Thyroid gland (tissue), 4 donors: ENCODE measurements around the gene ABLIM1. TPM values are rescaled to one million over a fixed set of nuclear protein-coding genes. Genes with fewer than 3 reads are reported as not detected.
A peak's percentile ranks its signal among the peaks of the same experiment; 100 is the strongest.

Experiments used
- DNase-seq, 2 donors: peaks; one replicate each; pipeline ENCODE4 v3.0.0-alpha.2; 2019
- H3K27ac ChIP-seq, 3 donors: fragments of 200-600 bp; sonication (generic); 1 replicate in 2 of 3; 2 replicates in 1 of 3; pipeline ENCODE4 v1.5.1; 2016 to 2019; ENCODE audit warnings: mild to moderate bottlenecking in 1 of 3, moderate library complexity in 1 of 3
- H3K27me3 ChIP-seq: fragments of 200-600 bp; sonication (generic); one replicate; pipeline ENCODE4 v1.5.1; 2019
- H3K36me3 ChIP-seq, 2 donors: fragments of 200-600 bp; sonication (generic); one replicate each; pipeline ENCODE4 v1.5.1; 2016 to 2019
- H3K4me1 ChIP-seq, 2 donors: fragments of 200-600 bp; sonication (generic); one replicate each; pipeline ENCODE4 v1.5.1; 2017 to 2019
- H3K4me3 ChIP-seq, 3 donors: fragments of 200-600 bp; sonication (generic); replicated peaks in 1 of 3; 1 replicate in 2 of 3; 2 replicates in 1 of 3; pipeline ENCODE4 v1.5.1; 2016; ENCODE audit warnings: mild to moderate bottlenecking in 1 of 3
- H3K9me3 ChIP-seq: fragments of 200-600 bp; sonication (generic); one replicate; pipeline ENCODE4 v1.5.1; 2017
- CTCF ChIP-seq, 6 experiments: fragments of 200-600 bp in 3 of 6; fragments of 450-650 bp in 3 of 6; sonication (generic) in 3 of 6; IDR thresholded peaks; one replicate each; pipeline ENCODE4 v1.5.1; 2016 to 2019; ENCODE audit warnings: antibody characterized with exemption in 6 of 6, mild to moderate bottlenecking in 2 of 6, inconsistent platforms in 1 of 6, moderate library complexity in 1 of 6
- POLR2A ChIP-seq, 2 donors: fragments of 450-650 bp; IDR thresholded peaks; one replicate each; pipeline ENCODE4 v1.6.1; 2017; ENCODE audit warnings: antibody characterized with exemption in 2 of 2, mild to moderate bottlenecking in 2 of 2, moderate library complexity in 1 of 2
- WGBS, 2 donors: methylation state at CpG; one replicate each; pipeline ENCODE4 v1.1.5; 2017; 5-methylcytosine and 5-hydroxymethylcytosine counted together
- intact Hi-C: fragments of 100-400 bp; cut with DNase I; formaldehyde crosslinking; loops from one replicate; pipeline ENCODE4 v1.15.1; 2023
- total RNA-seq, 4 donors: library from RNA; depleted of rRNA; stranded (reverse); fragments of >200 nt; gene quantifications; one replicate each; pipeline ENCODE4 v1.2.3, GENCODE V29; 2016

Gene ABLIM1
- total RNA-seq, 4 donors from 2014 or later: 225 to 404 (median 382) TPM

- DNase-seq: no peak
- Histone ChIP-seq H3K36me3 (no peaks in the 10 kb centered on the region), H3K4me1 (peaks cover 92 to 98% of the 10 kb centered on the region in 2 donors), H3K4me3 (no peak overlapping the region), H3K27me3 (no peaks in the 10 kb centered on the region), H3K9me3 (no peaks in the 10 kb centered on the region), H3K27ac (peak overlapping the region; percentile 97 to 98 (median 98))
- TF ChIP-seq POLR2A (IDR thresholded peaks at IDR 0.05) (no peak), CTCF (IDR thresholded peaks at IDR 0.05) (no peak)
- WGBS, 2 donors: 70 to 93% methylated on average over 6 of the region's 6 CpGs
- intact Hi-C loops: no loop called here
These were observed 262.6 kb downstream of the ABLIM1 start for GRCh38 chr10:114395366-114396022.

- intact Hi-C loops: no loop called here
- Histone ChIP-seq H3K4me3 (no peak overlapping the region), H3K36me3 (no peaks in the 10 kb centered on the region), H3K9me3 (no peaks in the 10 kb centered on the region), H3K27me3 (no peaks in the 10 kb centered on the region), H3K4me1 (peaks cover 92 to 98% of the 10 kb centered on the region in 2 donors), H3K27ac (peak overlapping the region; percentile 97 to 98 (median 98))
- DNase-seq: no peak
- TF ChIP-seq POLR2A (IDR thresholded peaks at IDR 0.05) (no peak), CTCF (IDR thresholded peaks at IDR 0.05) (no peak)
- WGBS, 2 donors: 57% methylated on average over 6 of the region's 6 CpGs
These were observed 263.5 kb downstream of the ABLIM1 start for GRCh38 chr10:114394531-114394930.

GRCh38 chr10:114393886-114394285, 264.2 kb downstream of the ABLIM1 start:
- 14 to 71% methylated on average over 2 to 7 of the region's 7 CpGs for WGBS, 2 donors
- Histone ChIP-seq H3K9me3 (no peaks in the 10 kb centered on the region), H3K36me3 (no peaks in the 10 kb centered on the region), H3K4me1 (peaks cover 90 to 97% of the 10 kb centered on the region in 2 donors), H3K27me3 (no peaks in the 10 kb centered on the region), H3K27ac (peak overlapping the region; percentile 97 to 98 (median 98)), H3K4me3 (no peak overlapping the region)
- TF ChIP-seq CTCF (IDR thresholded peaks at IDR 0.05): no peak
- TF ChIP-seq POLR2A (IDR thresholded peaks at IDR 0.05): no peak
- intact Hi-C loops: no loop called here
- no peak for DNase-seq

GRCh38 chr10:114393482-114393881, 264.6 kb downstream of the ABLIM1 start:
- DNase-seq: peak; percentile 90 to 92
- intact Hi-C loops: no loop called here
- H3K4me3 ChIP-seq: no peak overlapping the region
- no peaks in the 10 kb centered on the region for H3K9me3 ChIP-seq
- no peaks in the 10 kb centered on the region for H3K36me3 ChIP-seq
- WGBS, 2 donors: 22 to 28% methylated on average over 11 of the region's 11 CpGs
- TF ChIP-seq POLR2A (IDR thresholded peaks at IDR 0.05) (peak in 1 of 2 donors; percentile 60), CTCF (IDR thresholded peaks at IDR 0.05) (no peak)
- H3K27ac ChIP-seq: peak overlapping the region; percentile 97 to 98 (median 98)
- no peaks in the 10 kb centered on the region for H3K27me3 ChIP-seq
- H3K4me1 ChIP-seq: peaks cover 90 to 97% of the 10 kb centered on the region in 2 donors

GRCh38 chr10:114392112-114392835, 265.8 kb downstream of the ABLIM1 start:
- H3K27ac ChIP-seq: peak overlapping the region; percentile 97 to 98 (median 98)
- no peaks in the 10 kb centered on the region for H3K9me3 ChIP-seq
- no peaks in the 10 kb centered on the region for H3K36me3 ChIP-seq
- no peaks in the 10 kb centered on the region for H3K27me3 ChIP-seq
- 36 to 46% methylated on average over 5 of the region's 5 CpGs for WGBS, 2 donors
- H3K4me3 ChIP-seq: no peak overlapping the region
- peaks cover 90 to 97% of the 10 kb centered on the region in 2 donors for H3K4me1 ChIP-seq
- TF ChIP-seq CTCF (IDR thresholded peaks at IDR 0.05): no peak
- no peak for TF ChIP-seq POLR2A (IDR thresholded peaks at IDR 0.05)
- intact Hi-C loops: no loop called here
- peak; percentile 68 to 78 for DNase-seq
